ENCODE results near the gene PRPSAP2.
"Not testable (repeated sequence)": the region's sequence is repeated elsewhere in the genome, so short reads cannot be mapped to it uniquely, and the experiment has no call there.

Gene PRPSAP2

GRCh38 chr17:18857864-18858566 is at the start of gene PRPSAP2:
PRPSAP2 (plus strand) TSS chr17:18858131; CDS start chr17:18865834, 7,703 bp downstream.
- peak; percentile 92 to 94 for DNase-seq (ENCODE audit: low read depth in 2 of 2)

- not testable (repeated sequence) for DNase-seq (ENCODE audit: low read depth in 2 of 2)
Observed at GRCh38 chr17:18815924-18816323, 42.0 kb upstream of the PRPSAP2 start.

GRCh38 chr17:18816489-18817371 is 41.2 kb upstream of the PRPSAP2 start:
- peak in 1 of 2 donors; percentile 23 for DNase-seq (ENCODE audit: low read depth in 2 of 2)

- DNase-seq (ENCODE audit: low read depth in 2 of 2): not testable (repeated sequence)
Observed at GRCh38 chr17:18821430-18821829, 36.5 kb upstream of the PRPSAP2 start.

GRCh38 chr17:18827613-18828012 is 30.3 kb upstream of the PRPSAP2 start:
- DNase-seq (ENCODE audit: low read depth in 2 of 2): not testable (repeated sequence)

- DNase-seq (ENCODE audit: low read depth in 2 of 2): no peak
Observed at GRCh38 chr17:18848501-18848900, 9.4 kb upstream of the PRPSAP2 start.

GRCh38 chr17:18850679-18851078 is 7.3 kb upstream of the PRPSAP2 start:
- no peak for DNase-seq (ENCODE audit: low read depth in 2 of 2)

GRCh38 chr17:18851201-18851600 is 6.7 kb upstream of the PRPSAP2 start:
- no peak for DNase-seq (ENCODE audit: low read depth in 2 of 2)

- no peak for DNase-seq (ENCODE audit: low read depth in 2 of 2)
Observed at GRCh38 chr17:18854956-18855355, 3.0 kb upstream of the PRPSAP2 start.

GRCh38 chr17:18855831-18856569 is 1.9 kb upstream of the PRPSAP2 start:
- peak; percentile 73 to 85 for DNase-seq (ENCODE audit: low read depth in 2 of 2)

- no peak for DNase-seq (ENCODE audit: low read depth in 2 of 2)
Observed at GRCh38 chr17:18856570-18856915, 1.4 kb upstream of the PRPSAP2 start.

- DNase-seq (ENCODE audit: low read depth in 2 of 2): no peak
Observed at GRCh38 chr17:18858567-18859245, 775 bp downstream of the PRPSAP2 start.

- DNase-seq (ENCODE audit: low read depth in 2 of 2): no peak
Observed at GRCh38 chr17:18859256-18859655, 1.3 kb downstream of the PRPSAP2 start.

GRCh38 chr17:18860161-18860972 is 2.4 kb downstream of the PRPSAP2 start:
- no peak for DNase-seq (ENCODE audit: low read depth in 2 of 2)

- no peak for DNase-seq (ENCODE audit: low read depth in 2 of 2)
Observed at GRCh38 chr17:18862011-18862410, 4.1 kb downstream of the PRPSAP2 start.

- not testable (repeated sequence) for DNase-seq (ENCODE audit: low read depth in 2 of 2)
Observed at GRCh38 chr17:18864996-18865395, 7.1 kb downstream of the PRPSAP2 start.

GRCh38 chr17:18866866-18867813 is 9.2 kb downstream of the PRPSAP2 start:
- DNase-seq (ENCODE audit: low read depth in 2 of 2): no peak

GRCh38 chr17:18877104-18877645 is 19.2 kb downstream of the PRPSAP2 start:
- no peak for DNase-seq (ENCODE audit: low read depth in 2 of 2)

- no peak for DNase-seq (ENCODE audit: low read depth in 2 of 2)
Observed at GRCh38 chr17:18888766-18889290, 30.9 kb downstream of the PRPSAP2 start.

Measured in stimulated activated CD4-positive, alpha-beta T cell treated with anti-CD3 and anti-CD28 coated beads, Interleukin-4, amount 100 ng/mL, for 48 hours (primary cell).